ENCODE measurements around the gene FERMT1.
"Not testable (repeated sequence)": the region's sequence is repeated elsewhere in the genome, so short reads cannot be mapped to it uniquely, and the experiment has no call there.

The FERMT1 gene

DNA sequence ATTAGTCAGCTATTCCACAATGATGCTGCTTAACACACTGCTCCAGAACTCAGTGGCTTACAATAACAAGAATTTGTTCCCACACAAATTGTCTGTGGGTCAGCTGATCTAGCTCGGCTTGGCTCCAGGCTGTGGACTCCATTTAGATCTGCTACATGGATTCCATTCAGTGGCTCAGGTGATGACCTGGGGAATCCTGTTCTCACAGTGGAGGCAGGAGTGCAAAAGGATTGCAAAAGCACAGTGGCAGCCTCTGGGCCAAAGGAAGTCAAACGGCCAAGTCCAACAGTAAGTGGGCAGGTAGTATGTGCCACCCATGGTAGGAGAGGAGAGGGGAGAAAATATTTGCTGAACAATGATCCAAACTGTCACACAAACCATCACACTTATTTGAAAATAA lies 53.2 kb downstream of the FERMT1 start:
- Histone ChIP-seq H3K9me3 (ENCODE audit: control insufficient read depth in 2 of 2, low read length in 2 of 2) (no peaks in the 10 kb centered on the region), H3K4me3 (ENCODE audit: low read length in 2 of 2) (no peak overlapping the region), H3K27me3 (ENCODE audit: control insufficient read depth in 1 of 2, insufficient read depth in 2 of 2, low read length in 2 of 2) (no peaks in the 10 kb centered on the region), H3K36me3 (ENCODE audit: control insufficient read depth in 2 of 2, insufficient read depth in 2 of 2, low read length in 2 of 2) (no peaks in the 10 kb centered on the region), H3K9ac (ENCODE audit: low read length in 2 of 2) (no peak overlapping the region), H3K27ac (ENCODE audit: low read length) (no peak overlapping the region), H3K4me1 (ENCODE audit: control insufficient read depth, insufficient read depth, low read length) (peaks cover 3% of the 10 kb centered on the region)

DNA sequence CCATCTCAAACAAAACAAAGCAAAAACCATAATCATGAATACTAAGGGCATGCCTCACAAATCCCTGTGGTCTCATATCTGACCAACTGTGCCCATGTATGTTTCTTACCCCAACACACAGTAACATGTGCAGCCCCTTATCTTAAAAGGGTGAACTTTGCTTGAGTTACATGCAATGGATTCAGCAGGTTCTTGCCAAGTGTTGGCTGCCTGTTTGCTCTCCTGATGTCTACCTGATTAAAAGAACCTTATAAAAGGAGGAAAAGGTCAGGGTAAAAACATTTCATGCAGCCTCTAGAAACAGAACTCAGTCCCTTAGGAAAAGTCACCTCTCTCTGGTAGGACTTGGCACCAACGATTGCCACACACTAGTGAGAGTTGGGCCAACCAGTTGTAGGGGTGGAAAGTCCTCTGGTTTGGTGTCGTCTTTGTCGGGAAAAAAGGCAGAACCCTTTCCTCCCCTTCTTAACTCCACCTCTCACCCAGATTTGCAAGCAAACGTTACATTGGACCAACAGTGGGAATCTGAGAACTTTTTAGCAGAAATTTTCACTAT lies 55.0 kb downstream of the FERMT1 start:
- H3K9ac ChIP-seq (ENCODE audit: low read length in 2 of 2), result no peak overlapping the region
- H3K9me3 ChIP-seq (ENCODE audit: control insufficient read depth in 2 of 2, low read length in 2 of 2), result no peaks in the 10 kb centered on the region
- H3K27me3 ChIP-seq (ENCODE audit: control insufficient read depth in 1 of 2, insufficient read depth in 2 of 2, low read length in 2 of 2), result no peaks in the 10 kb centered on the region
- no peak overlapping the region for H3K27ac ChIP-seq (ENCODE audit: low read length)
- no peaks in the 10 kb centered on the region for H3K36me3 ChIP-seq (ENCODE audit: control insufficient read depth in 2 of 2, insufficient read depth in 2 of 2, low read length in 2 of 2)
- no peak overlapping the region for H3K4me3 ChIP-seq (ENCODE audit: low read length in 2 of 2)
- H3K4me1 ChIP-seq (ENCODE audit: control insufficient read depth, insufficient read depth, low read length), result no peaks in the 10 kb centered on the region

DNA sequence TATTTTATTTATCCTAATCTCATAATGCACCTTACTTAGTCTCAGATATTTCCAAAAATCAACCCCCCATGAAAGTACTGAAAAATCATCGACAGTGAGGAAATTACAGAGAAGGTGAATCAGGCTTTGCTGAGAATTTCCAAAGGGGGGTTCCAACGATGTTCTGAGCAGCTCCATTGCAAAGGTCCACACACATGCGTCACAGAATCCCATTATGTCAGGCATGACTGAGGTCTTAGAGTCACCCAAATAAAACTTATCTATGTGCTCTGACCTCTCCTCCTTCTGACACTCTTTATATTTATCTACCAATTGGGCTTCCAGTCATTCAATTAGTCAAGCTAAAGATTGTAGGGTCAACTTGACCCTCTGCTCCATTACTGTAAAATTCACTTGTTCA lies 56.2 kb downstream of the FERMT1 start:
- H3K4me1 ChIP-seq (ENCODE audit: control insufficient read depth, insufficient read depth, low read length), result no peaks in the 10 kb centered on the region
- no peaks in the 10 kb centered on the region for H3K27me3 ChIP-seq (ENCODE audit: control insufficient read depth in 1 of 2, insufficient read depth in 2 of 2, low read length in 2 of 2)
- no peak overlapping the region for H3K4me3 ChIP-seq (ENCODE audit: low read length in 2 of 2)
- no peaks in the 10 kb centered on the region for H3K9me3 ChIP-seq (ENCODE audit: control insufficient read depth in 2 of 2, low read length in 2 of 2)
- H3K27ac ChIP-seq (ENCODE audit: low read length), result no peak overlapping the region
- no peaks in the 10 kb centered on the region for H3K36me3 ChIP-seq (ENCODE audit: control insufficient read depth in 2 of 2, insufficient read depth in 2 of 2, low read length in 2 of 2)
- no peak overlapping the region for H3K9ac ChIP-seq (ENCODE audit: low read length in 2 of 2)

DNA sequence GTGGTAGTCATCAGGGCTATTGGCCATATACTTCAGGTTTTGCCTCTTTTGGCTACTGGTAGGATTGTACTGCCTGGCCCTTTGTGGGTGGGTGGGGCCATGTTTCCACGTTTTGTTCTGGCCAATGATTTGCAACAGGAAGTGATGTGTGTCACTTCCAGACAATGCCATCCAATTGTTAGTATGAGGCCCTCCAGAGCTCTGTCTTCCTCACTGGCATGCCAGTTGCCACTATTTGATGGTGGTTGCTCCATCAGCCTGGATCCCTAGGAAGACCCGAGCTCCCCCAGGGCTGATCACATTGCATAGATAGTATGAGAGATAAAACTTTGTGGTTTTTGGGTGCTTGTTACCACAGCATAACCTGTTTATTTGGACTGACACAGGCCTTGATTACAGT lies 61.3 kb downstream of the FERMT1 start:
- Histone ChIP-seq H3K27me3 (ENCODE audit: control insufficient read depth in 1 of 2, insufficient read depth in 2 of 2, low read length in 2 of 2) (no peaks in the 10 kb centered on the region), H3K4me1 (ENCODE audit: control insufficient read depth, insufficient read depth, low read length) (no peaks in the 10 kb centered on the region), H3K27ac (ENCODE audit: low read length) (no peak overlapping the region), H3K4me3 (ENCODE audit: low read length in 2 of 2) (no peak overlapping the region), H3K9me3 (ENCODE audit: control insufficient read depth in 2 of 2, low read length in 2 of 2) (no peaks in the 10 kb centered on the region), H3K36me3 (ENCODE audit: control insufficient read depth in 2 of 2, insufficient read depth in 2 of 2, low read length in 2 of 2) (no peaks in the 10 kb centered on the region), H3K9ac (ENCODE audit: low read length in 2 of 2) (no peak overlapping the region)

DNA sequence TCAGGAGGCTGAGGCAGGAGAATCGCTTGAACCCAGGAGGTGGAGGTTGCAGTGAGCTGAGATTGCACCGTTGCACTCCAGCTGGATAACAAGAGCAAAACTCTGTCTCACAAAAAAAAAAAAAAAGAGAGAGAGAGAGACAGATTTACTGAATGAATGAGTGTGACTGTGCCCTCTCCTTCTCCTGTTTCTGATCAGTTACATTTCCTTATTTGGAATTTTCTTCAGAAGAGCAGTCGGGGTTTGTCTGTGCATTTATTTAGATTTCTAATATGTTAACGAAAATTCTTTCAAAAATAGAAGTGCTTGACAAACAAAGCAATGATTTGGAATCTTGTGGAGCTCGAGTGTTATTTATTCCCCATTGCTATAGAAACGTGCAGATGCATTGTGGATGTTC lies 62.6 kb downstream of the FERMT1 start:
- Histone ChIP-seq H3K9me3 (ENCODE audit: control insufficient read depth in 2 of 2, low read length in 2 of 2) (no peaks in the 10 kb centered on the region), H3K9ac (ENCODE audit: low read length in 2 of 2) (no peak overlapping the region), H3K4me3 (ENCODE audit: low read length in 2 of 2) (no peak overlapping the region), H3K27ac (ENCODE audit: low read length) (no peak overlapping the region), H3K27me3 (ENCODE audit: control insufficient read depth in 1 of 2, insufficient read depth in 2 of 2, low read length in 2 of 2) (peaks cover 0 to 4% of the 10 kb centered on the region in 2 donors), H3K4me1 (ENCODE audit: control insufficient read depth, insufficient read depth, low read length) (no peaks in the 10 kb centered on the region), H3K36me3 (ENCODE audit: control insufficient read depth in 2 of 2, insufficient read depth in 2 of 2, low read length in 2 of 2) (no peaks in the 10 kb centered on the region)

DNA sequence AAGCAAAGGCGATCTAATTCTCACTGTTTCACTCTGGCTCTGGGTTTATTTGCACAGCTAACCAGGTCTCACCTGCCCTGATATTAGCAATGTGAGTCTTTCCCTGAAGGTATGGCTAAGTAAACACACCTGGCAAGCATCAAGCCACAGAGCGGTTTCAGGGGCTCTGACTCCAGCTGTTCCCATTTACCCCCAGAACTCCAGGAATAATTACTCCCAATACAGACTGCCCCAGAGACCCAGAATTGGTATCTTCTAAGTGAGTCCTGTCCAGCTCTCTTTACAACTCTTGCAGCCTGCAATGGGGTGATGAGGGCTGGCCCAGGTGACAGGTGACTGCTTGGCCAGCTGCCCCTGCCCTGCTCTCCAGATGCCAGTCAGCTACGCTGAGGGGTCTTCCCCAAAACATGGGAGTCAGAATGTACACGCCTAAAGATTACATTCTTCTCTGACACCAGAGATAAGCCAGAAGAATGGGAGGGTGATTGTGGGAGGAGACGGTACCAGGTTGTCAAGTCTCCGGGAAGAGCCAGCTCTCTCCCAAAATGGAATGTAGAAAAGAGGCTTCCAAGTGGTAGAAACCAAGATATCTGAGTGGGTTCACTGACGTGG lies 64.0 kb downstream of the FERMT1 start:
- Histone ChIP-seq H3K27me3 (ENCODE audit: control insufficient read depth in 1 of 2, insufficient read depth in 2 of 2, low read length in 2 of 2) (peaks cover 0 to 4% of the 10 kb centered on the region in 2 donors), H3K9me3 (ENCODE audit: control insufficient read depth in 2 of 2, low read length in 2 of 2) (no peaks in the 10 kb centered on the region), H3K36me3 (ENCODE audit: control insufficient read depth in 2 of 2, insufficient read depth in 2 of 2, low read length in 2 of 2) (no peaks in the 10 kb centered on the region), H3K9ac (ENCODE audit: low read length in 2 of 2) (no peak overlapping the region), H3K27ac (ENCODE audit: low read length) (no peak overlapping the region), H3K4me1 (ENCODE audit: control insufficient read depth, insufficient read depth, low read length) (peaks cover 4% of the 10 kb centered on the region), H3K4me3 (ENCODE audit: low read length in 2 of 2) (no peak overlapping the region)

DNA sequence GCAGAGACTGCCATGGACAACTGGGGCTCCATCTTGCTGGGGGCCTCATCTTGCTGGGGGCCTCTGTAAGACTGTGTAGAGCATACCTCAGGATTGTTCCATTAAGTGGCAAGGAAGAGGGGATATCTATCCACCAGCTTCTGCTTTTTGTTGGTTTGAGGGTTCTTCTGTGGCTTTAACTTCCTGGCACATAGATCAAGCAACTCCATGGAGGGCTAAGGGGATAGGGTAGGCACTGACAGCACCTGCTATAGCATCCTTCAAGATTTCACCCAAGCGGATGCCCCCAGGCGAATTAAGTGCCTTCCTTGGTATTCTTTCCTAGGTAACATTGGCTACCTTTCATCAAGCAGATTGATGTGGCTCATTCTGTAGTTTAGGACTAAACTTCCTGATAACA lies 65.1 kb downstream of the FERMT1 start:
- H3K27me3 ChIP-seq (ENCODE audit: control insufficient read depth in 1 of 2, insufficient read depth in 2 of 2, low read length in 2 of 2), result peaks cover 0 to 4% of the 10 kb centered on the region in 2 donors
- H3K27ac ChIP-seq (ENCODE audit: low read length), result no peak overlapping the region
- peaks cover 14% of the 10 kb centered on the region for H3K4me1 ChIP-seq (ENCODE audit: control insufficient read depth, insufficient read depth, low read length)
- no peak overlapping the region for H3K9ac ChIP-seq (ENCODE audit: low read length in 2 of 2)
- H3K36me3 ChIP-seq (ENCODE audit: control insufficient read depth in 2 of 2, insufficient read depth in 2 of 2, low read length in 2 of 2), result no peaks in the 10 kb centered on the region
- no peak overlapping the region for H3K4me3 ChIP-seq (ENCODE audit: low read length in 2 of 2)
- no peaks in the 10 kb centered on the region for H3K9me3 ChIP-seq (ENCODE audit: control insufficient read depth in 2 of 2, low read length in 2 of 2)

DNA sequence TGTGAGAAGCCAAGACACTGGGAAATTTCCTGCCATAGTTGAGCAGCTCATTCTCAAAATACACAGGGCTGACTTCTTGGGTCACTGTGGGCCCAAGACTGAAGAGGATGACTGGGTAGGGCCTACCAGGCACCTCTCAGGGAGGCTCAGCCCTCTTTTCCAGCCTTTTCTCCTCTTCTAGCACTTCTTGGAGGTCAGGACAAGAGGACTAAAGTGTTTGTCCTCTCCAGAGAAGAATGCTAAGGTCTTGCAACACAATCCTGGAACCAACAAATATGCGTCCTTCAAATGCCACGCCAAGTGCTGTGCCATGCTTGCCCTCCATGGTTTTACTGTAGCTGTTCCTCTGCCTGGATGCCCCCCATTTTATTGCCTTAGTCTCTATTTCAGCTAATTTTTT lies 65.7 kb downstream of the FERMT1 start:
- H3K36me3 ChIP-seq (ENCODE audit: control insufficient read depth in 2 of 2, insufficient read depth in 2 of 2, low read length in 2 of 2), result no peaks in the 10 kb centered on the region
- peaks cover 0 to 4% of the 10 kb centered on the region in 2 donors for H3K27me3 ChIP-seq (ENCODE audit: control insufficient read depth in 1 of 2, insufficient read depth in 2 of 2, low read length in 2 of 2)
- H3K27ac ChIP-seq (ENCODE audit: low read length), result no peak overlapping the region
- no peak overlapping the region for H3K9ac ChIP-seq (ENCODE audit: low read length in 2 of 2)
- peaks cover 14% of the 10 kb centered on the region for H3K4me1 ChIP-seq (ENCODE audit: control insufficient read depth, insufficient read depth, low read length)
- no peaks in the 10 kb centered on the region for H3K9me3 ChIP-seq (ENCODE audit: control insufficient read depth in 2 of 2, low read length in 2 of 2)
- no peak overlapping the region for H3K4me3 ChIP-seq (ENCODE audit: low read length in 2 of 2)

DNA sequence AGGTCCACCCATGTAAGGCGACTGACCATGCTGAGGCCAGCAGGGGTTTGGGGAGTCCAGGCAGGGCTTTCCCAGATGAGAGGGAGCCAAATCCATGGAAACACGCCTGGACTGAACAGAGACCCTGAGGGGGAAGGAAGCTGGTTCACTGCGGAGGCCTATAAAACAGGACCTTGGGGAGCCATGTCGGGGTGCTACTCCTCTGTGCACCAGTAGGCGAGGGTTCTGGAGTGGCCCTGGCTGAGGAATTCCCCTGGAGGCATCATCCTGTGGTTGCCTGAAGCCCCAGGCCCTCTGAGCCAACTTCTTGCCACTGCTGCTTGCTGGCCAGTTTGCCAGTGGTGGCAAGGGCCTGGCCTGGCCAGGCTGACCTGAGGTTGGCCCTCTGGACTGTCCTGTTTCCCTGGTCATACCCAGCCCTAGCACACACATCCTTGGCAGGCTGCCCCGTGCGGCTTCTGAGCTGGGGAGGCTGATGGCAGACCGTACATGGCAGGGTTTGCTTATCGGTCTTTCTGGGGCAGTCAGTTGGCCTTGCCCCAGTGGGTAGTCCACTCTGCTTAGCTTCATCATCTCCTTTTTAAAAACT lies 66.8 kb downstream of the FERMT1 start:
- H3K36me3 ChIP-seq (ENCODE audit: control insufficient read depth in 2 of 2, insufficient read depth in 2 of 2, low read length in 2 of 2), result no peaks in the 10 kb centered on the region
- H3K27ac ChIP-seq (ENCODE audit: low read length), result no peak overlapping the region
- H3K4me1 ChIP-seq (ENCODE audit: control insufficient read depth, insufficient read depth, low read length), result peaks cover 21% of the 10 kb centered on the region
- H3K27me3 ChIP-seq (ENCODE audit: control insufficient read depth in 1 of 2, insufficient read depth in 2 of 2, low read length in 2 of 2), result peaks cover 0 to 4% of the 10 kb centered on the region in 2 donors
- H3K4me3 ChIP-seq (ENCODE audit: low read length in 2 of 2), result no peak overlapping the region
- no peak overlapping the region for H3K9ac ChIP-seq (ENCODE audit: low read length in 2 of 2)
- no peaks in the 10 kb centered on the region for H3K9me3 ChIP-seq (ENCODE audit: control insufficient read depth in 2 of 2, low read length in 2 of 2)

DNA sequence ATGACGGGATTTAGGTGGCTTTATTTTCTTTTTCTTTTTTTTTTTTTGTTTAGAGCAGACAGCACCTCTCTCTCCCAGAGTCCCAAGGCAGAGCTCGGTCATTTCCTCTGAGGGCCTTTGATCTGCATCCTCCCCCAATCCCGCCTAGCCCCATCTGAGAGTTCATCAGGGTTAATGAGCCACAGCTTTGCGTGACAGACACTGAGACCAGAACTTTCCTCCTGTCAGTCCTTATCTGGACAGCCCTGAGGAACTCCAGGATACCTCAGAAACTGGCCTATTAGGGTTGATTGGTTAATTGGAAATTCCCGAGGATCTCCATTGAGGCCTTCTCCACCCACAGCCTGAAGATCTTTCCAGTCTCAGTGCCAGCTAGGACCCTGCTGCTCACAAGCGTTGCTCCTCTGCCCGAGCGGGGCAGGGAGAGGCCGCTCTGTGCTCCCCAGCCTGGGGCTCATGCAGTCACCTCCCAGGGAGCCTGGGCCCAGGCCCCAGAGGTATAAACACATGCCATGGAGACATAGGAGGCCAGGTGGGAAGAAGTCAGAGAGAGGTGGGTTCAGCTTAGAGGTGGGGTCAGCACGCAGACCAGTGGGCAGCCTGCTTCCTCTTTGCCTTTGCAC lies 67.6 kb downstream of the FERMT1 start:
- Histone ChIP-seq H3K27me3 (ENCODE audit: control insufficient read depth in 1 of 2, insufficient read depth in 2 of 2, low read length in 2 of 2) (peaks cover 0 to 4% of the 10 kb centered on the region in 2 donors), H3K27ac (ENCODE audit: low read length) (no peak overlapping the region), H3K4me3 (ENCODE audit: low read length in 2 of 2) (no peak overlapping the region)

DNA sequence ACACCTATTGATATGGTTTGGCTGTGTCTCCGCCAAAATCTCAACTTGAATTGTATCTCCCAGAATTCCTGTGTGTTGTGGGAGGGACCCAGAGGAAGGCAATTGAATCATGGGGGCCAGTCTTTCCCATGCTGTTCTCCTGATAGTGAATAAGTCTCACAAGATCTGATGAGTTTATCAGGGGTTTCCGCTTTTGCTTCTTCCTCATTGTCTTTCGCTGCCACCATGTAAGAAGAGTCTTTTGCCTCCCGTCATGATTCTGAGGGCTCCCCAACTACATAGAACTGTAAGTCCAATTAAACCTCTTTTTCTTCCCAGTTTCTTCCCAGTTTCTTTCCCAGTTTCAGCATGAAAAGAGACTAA lies 68.2 kb downstream of the FERMT1 start:
- H3K4me3 ChIP-seq (ENCODE audit: low read length in 2 of 2); H3K9me3 ChIP-seq (ENCODE audit: control insufficient read depth in 2 of 2, low read length in 2 of 2); H3K27me3 ChIP-seq (ENCODE audit: control insufficient read depth in 1 of 2, insufficient read depth in 2 of 2, low read length in 2 of 2); H3K36me3 ChIP-seq (ENCODE audit: control insufficient read depth in 2 of 2, insufficient read depth in 2 of 2, low read length in 2 of 2); H3K27ac ChIP-seq (ENCODE audit: low read length); H3K9ac ChIP-seq (ENCODE audit: low read length in 2 of 2): not testable (repeated sequence)
- peaks cover 27% of the 10 kb centered on the region for H3K4me1 ChIP-seq (ENCODE audit: control insufficient read depth, insufficient read depth, low read length)

More for the DNA sequence above, 67.6 kb downstream of the FERMT1 start:
- Histone ChIP-seq H3K36me3 (ENCODE audit: control insufficient read depth in 2 of 2, insufficient read depth in 2 of 2, low read length in 2 of 2) (no peaks in the 10 kb centered on the region), H3K9ac (ENCODE audit: low read length in 2 of 2) (no peak overlapping the region), H3K9me3 (ENCODE audit: control insufficient read depth in 2 of 2, low read length in 2 of 2) (no peaks in the 10 kb centered on the region), H3K4me1 (ENCODE audit: control insufficient read depth, insufficient read depth, low read length) (peaks cover 27% of the 10 kb centered on the region)

Measured in stomach smooth muscle (tissue), 2 donors.